HepG2 (cell line): Measurements from ENCODE around the gene ANKS1A. TPM values are rescaled to one million over a fixed set of nuclear protein-coding genes. Genes with fewer than 3 reads are reported as not detected.

ENCODE experiments used
- ATAC-seq: fragments of 200-7000 bp; cut with Tn5 transposase; 3 replicates; pipeline ENCODE4 v1.9.1; 2020; ENCODE audit warnings: mild to moderate bottlenecking, moderate library complexity
- BruUV-seq: library from RNA; stranded (reverse); fragments of 400-500 nt; replicated peaks from 2 replicates; lab custom pipeline; 2021; lab: Mats Ljungman, UMichigan
- CTCF ChIA-PET: fragments of 300-600 bp; formaldehyde crosslinking; extraction: SDS; loops from one replicate; lab custom pipeline; 2021; ENCODE audit warnings: low total read pairs, inconsistent platforms, low intra/inter-chr PET ratio; lab: Yijun Ruan, JAX
- POLR2A ChIA-PET: fragments of 350-600 bp; sonication (Branson Sonifier 250); formaldehyde crosslinking; loops from one replicate; lab custom pipeline; 2020; ENCODE audit warnings: antibody characterized with exemption, inconsistent platforms; lab: Yijun Ruan, JAX
- DNase-seq: peaks from one replicate; pipeline ENCODE4 v3.0.0-alpha.2; 2015; ENCODE audit warnings: low spot score
- FAIRE-seq: peaks from 3 replicates; lab custom pipeline; 2011; peaks lifted over from hg19 to GRCh38; lab: Jason Lieb, UNC
- H2AFZ ChIP-seq: one replicate; pipeline ENCODE4 v1.6.1; 2011; ENCODE audit warnings: low read length, inconsistent platforms
- H3K27ac ChIP-seq: fragments of 300-600 bp; 3 replicates; pipeline ENCODE4 v1.8.0; 2011; ENCODE audit warnings: mixed run types, mild to moderate bottlenecking, mixed read lengths, low read length, inconsistent platforms; ENCODE audit not compliant: insufficient read depth; ENCODE audit errors: extremely low read length
- H3K27me3 ChIP-seq, 2 experiments: fragments of 200-600 bp in 1 of 2; 2 replicates in 1 of 2; 3 replicates in 1 of 2; pipeline versions ENCODE4 v1.6.0 to v1.8.0; 2011; ENCODE audit warnings: low read length in 2 of 2, mild to moderate bottlenecking in 2 of 2, moderate library complexity in 2 of 2, inconsistent platforms in 1 of 2; ENCODE audit not compliant: insufficient read depth in 2 of 2, control insufficient read depth in 1 of 2
- H3K36me3 ChIP-seq, 2 experiments: fragments of 200-600 bp in 1 of 2; replicated peaks in 1 of 2; 2 replicates in 1 of 2; 3 replicates in 1 of 2; pipeline versions ENCODE4 v1.5.1 to v1.8.0; 2011; ENCODE audit warnings: low read length in 2 of 2, inconsistent platforms in 1 of 2; ENCODE audit not compliant: insufficient read depth in 2 of 2, control insufficient read depth in 1 of 2
- H3K4me1 ChIP-seq: 2 replicates; pipeline ENCODE4 v1.5.1; 2012; ENCODE audit warnings: low read length, inconsistent platforms; ENCODE audit not compliant: insufficient read depth
- H3K4me2 ChIP-seq: 2 replicates; pipeline ENCODE4 v1.6.0; 2011; ENCODE audit warnings: low read depth, low read length, inconsistent platforms
- H3K4me3 ChIP-seq, 3 experiments: fragments of 200-600 bp in 1 of 3; sonication (generic), shearing (Covaris generic) in 1 of 3; replicated peaks in 1 of 3; 2 replicates each; pipeline ENCODE4 v1.5.1; 2011 to 2016; ENCODE audit warnings: low read length in 3 of 3, inconsistent platforms in 2 of 3, low read depth in 2 of 3, mild to moderate bottlenecking in 2 of 3, control low read depth in 1 of 3, mixed read lengths in 1 of 3; ENCODE audit not compliant: insufficient read depth in 1 of 3
- H3K79me2 ChIP-seq: one replicate; pipeline ENCODE4 v1.6.1; 2011; ENCODE audit warnings: low read length, inconsistent platforms; ENCODE audit not compliant: insufficient read depth
- H3K9ac ChIP-seq: 2 replicates; pipeline ENCODE4 v1.6.0; 2011; ENCODE audit warnings: mild to moderate bottlenecking, low read depth, low read length, inconsistent platforms; ENCODE audit not compliant: insufficient read depth
- H3K9me3 ChIP-seq: 2 replicates; pipeline ENCODE4 v1.5.1; 2012; ENCODE audit warnings: mild to moderate bottlenecking, low read length
- H4K20me1 ChIP-seq: 2 replicates; pipeline ENCODE4 v1.6.0; 2011; ENCODE audit warnings: inconsistent platforms, mild to moderate bottlenecking, low read length, moderate library complexity; ENCODE audit not compliant: insufficient read depth
- ELF3 ChIP-seq: IDR thresholded peaks from 2 replicates; pipeline ENCODE4 v1.6.1; 2016; ENCODE audit warnings: missing genetic modification reagents, missing compliant biosample characterization
- KDM5A ChIP-seq: fragments of 200-600 bp; sonication (generic); IDR thresholded peaks from 2 replicates; pipeline ENCODE4 v1.7.0; 2018; ENCODE audit warnings: antibody characterized with exemption, mild to moderate bottlenecking, low read length, borderline replicate concordance
- NFKB2 ChIP-seq: sonication (generic); formaldehyde crosslinking; IDR thresholded peaks from 2 replicates; pipeline ENCODE4 v1.4.0; 2020; ENCODE audit warnings: missing genetic modification reagents, borderline replicate concordance
- SRF ChIP-seq: IDR thresholded peaks from 2 replicates; pipeline ENCODE4 v1.6.1; 2011; ENCODE audit warnings: mild to moderate bottlenecking, low read depth, low read length, moderate library complexity
- TBP ChIP-seq: sonication (generic); formaldehyde crosslinking; IDR thresholded peaks from 2 replicates; pipeline ENCODE4 v1.5.0; 2020; ENCODE audit warnings: missing genetic modification reagents
- THYN1 ChIP-seq: sonication (generic); formaldehyde crosslinking; IDR thresholded peaks from 2 replicates; pipeline ENCODE4 v1.8.1; 2023; ENCODE audit warnings: low read depth, mild to moderate bottlenecking, moderate library complexity, missing genetic modification reagents, borderline replicate concordance
- ZNF460 ChIP-seq: sonication (generic); formaldehyde crosslinking; IDR thresholded peaks from 2 replicates; pipeline ENCODE4 v1.5.1; 2020; ENCODE audit warnings: missing genetic modification reagents, mild to moderate bottlenecking, borderline replicate concordance
- WGBS: methylation state at CpG from one replicate; pipeline ENCODE4 v1.1.6; 2017; ENCODE audit warnings: low lambda C conversion rate; 5-methylcytosine and 5-hydroxymethylcytosine counted together
- in situ Hi-C: cut with HindIII; loops from 2 replicates; pipeline ENCODE4 v1.10.0; 2017; ENCODE audit warnings: low pct_unique_long_range_greater_than_20kb; ENCODE audit not compliant: extremely low pct_ligation_motif_present
- intact Hi-C: fragments of 100-400 bp; cut with micrococcal nuclease; formaldehyde crosslinking; loops from one replicate; pipeline ENCODE4 v1.10.0; 2022; ENCODE audit not compliant: unreplicated experiment
- polyA plus RNA-seq, 8 experiments: library from polyadenylated mRNA; depleted of rRNA in 3 of 8; stranded (reverse) in 7 of 8; unstranded in 1 of 8; fragments of >200 nt; fragmentation: Illumina TruSeq in 4 of 8; extraction: Trizol in 4 of 8; gene quantifications; 2 replicates each; pipeline versions ENCODE4 v1.2.1 to v1.2.3, GENCODE V29; 2011 to 2016; ENCODE audit warnings: low read depth in 4 of 8, missing spikeins in 1 of 8, mixed read lengths in 1 of 8; ENCODE audit not compliant: insufficient read depth in 1 of 8
- total RNA-seq, 5 experiments: library from RNA; depleted of rRNA; stranded (reverse); fragments of >200 nt; fragmentation: Illumina TruSeq; extraction: Trizol; gene quantifications; 2 replicates each; pipeline ENCODE4 v1.2.3, GENCODE V29; 2016; ENCODE audit warnings: low read depth in 1 of 5
- TF ChIP-seq, protein P1 (sequence below): sonication (generic); formaldehyde crosslinking; IDR thresholded peaks from 2 replicates; pipeline ENCODE4 v1.4.0; 2020; ENCODE audit warnings: missing genetic modification reagents
- TF ChIP-seq, protein P2 (sequence below): sonication (generic); formaldehyde crosslinking; IDR thresholded peaks from one replicate; pipeline ENCODE4 v1.5.1; 2020; ENCODE audit warnings: mild to moderate bottlenecking, missing genetic modification reagents; ENCODE audit errors: not compliant biosample characterization

The ANKS1A gene
- total and polyA plus RNA-seq, 2 of the 13 experiments (the other 11 are each of a cell fraction or from before 2014, with no cell fraction given) = 7.2 to 15.1 TPM

DNA sequence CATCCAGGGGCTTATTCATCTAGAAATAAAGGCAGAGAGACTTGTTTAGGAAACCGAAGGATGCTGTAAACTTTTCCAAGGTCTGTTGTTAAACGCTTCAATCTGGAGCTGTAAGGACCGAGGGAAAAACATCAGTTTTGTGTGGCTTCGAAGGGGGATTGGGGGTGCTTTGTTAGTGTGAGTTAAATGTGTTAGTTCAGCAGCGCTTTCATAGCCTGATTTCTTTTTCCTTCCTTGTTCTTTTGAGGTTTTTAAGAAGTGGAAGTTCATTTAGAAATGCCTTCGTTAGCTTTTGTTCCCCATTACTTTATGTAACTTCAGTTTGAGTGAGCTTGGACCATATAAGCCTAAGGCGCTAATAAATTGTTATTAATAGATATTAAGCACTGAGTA is 1.5 kb downstream of the ANKS1A start:
- Histone ChIP-seq H2AFZ (no peak overlapping the region), H4K20me1 (no peaks in the 10 kb centered on the region), H3K4me1 (peaks cover 49% of the 10 kb centered on the region), H3K9me3 (no peaks in the 10 kb centered on the region), H3K4me2 (peak overlapping the region; percentile 83), H3K79me2 (peaks cover 69% of the 10 kb centered on the region), H3K9ac (peak overlapping the region; percentile 88), H3K36me3 (no peaks in the 10 kb centered on the region; a peak in 1 of 5 replicates), H3K27ac (no peak overlapping the region), H3K4me3 (peak overlapping the region; percentile 92 to 97 (median 94); a peak in 5 of 6 replicates), H3K27me3 (no peaks in the 10 kb centered on the region; a peak in 1 of 5 replicates)
- 74% methylated on average over 7 of the region's 7 CpGs for WGBS
- ATAC-seq (no peak), FAIRE-seq (no peak), DNase-seq (no peak)
- ChIA-PET CTCF (no interaction called here), POLR2A (no interaction called here)
- BruUV-seq = no TSS peak
- intact Hi-C loops = no loop called here
- in situ Hi-C loops = no loop called here
- TF ChIP-seq NFKB2 (CRISPR knock-in tag) (no peak), THYN1 (CRISPR knock-in tag) (no peak), ZNF460 (CRISPR knock-in tag) (no peak), TBP (CRISPR knock-in tag) (no peak), KDM5A (no peak), SRF (no peak), ELF3 (CRISPR knock-in tag) (no peak)
- TF ChIP-seq, protein P1, sequence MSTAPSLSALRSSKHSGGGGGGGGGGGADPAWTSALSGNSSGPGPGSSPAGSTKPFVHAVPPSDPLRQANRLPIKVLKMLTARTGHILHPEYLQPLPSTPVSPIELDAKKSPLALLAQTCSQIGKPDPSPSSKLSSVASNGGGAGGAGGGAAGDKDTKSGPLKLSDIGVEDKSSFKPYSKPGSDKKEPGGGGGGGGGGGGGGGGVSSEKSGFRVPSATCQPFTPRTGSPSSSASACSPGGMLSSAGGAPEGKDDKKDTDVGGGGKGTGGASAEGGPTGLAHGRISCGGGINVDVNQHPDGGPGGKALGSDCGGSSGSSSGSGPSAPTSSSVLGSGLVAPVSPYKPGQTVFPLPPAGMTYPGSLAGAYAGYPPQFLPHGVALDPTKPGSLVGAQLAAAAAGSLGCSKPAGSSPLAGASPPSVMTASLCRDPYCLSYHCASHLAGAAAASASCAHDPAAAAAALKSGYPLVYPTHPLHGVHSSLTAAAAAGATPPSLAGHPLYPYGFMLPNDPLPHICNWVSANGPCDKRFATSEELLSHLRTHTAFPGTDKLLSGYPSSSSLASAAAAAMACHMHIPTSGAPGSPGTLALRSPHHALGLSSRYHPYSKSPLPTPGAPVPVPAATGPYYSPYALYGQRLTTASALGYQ (CRISPR knock-in tag) = no peak
- TF ChIP-seq, protein P2, sequence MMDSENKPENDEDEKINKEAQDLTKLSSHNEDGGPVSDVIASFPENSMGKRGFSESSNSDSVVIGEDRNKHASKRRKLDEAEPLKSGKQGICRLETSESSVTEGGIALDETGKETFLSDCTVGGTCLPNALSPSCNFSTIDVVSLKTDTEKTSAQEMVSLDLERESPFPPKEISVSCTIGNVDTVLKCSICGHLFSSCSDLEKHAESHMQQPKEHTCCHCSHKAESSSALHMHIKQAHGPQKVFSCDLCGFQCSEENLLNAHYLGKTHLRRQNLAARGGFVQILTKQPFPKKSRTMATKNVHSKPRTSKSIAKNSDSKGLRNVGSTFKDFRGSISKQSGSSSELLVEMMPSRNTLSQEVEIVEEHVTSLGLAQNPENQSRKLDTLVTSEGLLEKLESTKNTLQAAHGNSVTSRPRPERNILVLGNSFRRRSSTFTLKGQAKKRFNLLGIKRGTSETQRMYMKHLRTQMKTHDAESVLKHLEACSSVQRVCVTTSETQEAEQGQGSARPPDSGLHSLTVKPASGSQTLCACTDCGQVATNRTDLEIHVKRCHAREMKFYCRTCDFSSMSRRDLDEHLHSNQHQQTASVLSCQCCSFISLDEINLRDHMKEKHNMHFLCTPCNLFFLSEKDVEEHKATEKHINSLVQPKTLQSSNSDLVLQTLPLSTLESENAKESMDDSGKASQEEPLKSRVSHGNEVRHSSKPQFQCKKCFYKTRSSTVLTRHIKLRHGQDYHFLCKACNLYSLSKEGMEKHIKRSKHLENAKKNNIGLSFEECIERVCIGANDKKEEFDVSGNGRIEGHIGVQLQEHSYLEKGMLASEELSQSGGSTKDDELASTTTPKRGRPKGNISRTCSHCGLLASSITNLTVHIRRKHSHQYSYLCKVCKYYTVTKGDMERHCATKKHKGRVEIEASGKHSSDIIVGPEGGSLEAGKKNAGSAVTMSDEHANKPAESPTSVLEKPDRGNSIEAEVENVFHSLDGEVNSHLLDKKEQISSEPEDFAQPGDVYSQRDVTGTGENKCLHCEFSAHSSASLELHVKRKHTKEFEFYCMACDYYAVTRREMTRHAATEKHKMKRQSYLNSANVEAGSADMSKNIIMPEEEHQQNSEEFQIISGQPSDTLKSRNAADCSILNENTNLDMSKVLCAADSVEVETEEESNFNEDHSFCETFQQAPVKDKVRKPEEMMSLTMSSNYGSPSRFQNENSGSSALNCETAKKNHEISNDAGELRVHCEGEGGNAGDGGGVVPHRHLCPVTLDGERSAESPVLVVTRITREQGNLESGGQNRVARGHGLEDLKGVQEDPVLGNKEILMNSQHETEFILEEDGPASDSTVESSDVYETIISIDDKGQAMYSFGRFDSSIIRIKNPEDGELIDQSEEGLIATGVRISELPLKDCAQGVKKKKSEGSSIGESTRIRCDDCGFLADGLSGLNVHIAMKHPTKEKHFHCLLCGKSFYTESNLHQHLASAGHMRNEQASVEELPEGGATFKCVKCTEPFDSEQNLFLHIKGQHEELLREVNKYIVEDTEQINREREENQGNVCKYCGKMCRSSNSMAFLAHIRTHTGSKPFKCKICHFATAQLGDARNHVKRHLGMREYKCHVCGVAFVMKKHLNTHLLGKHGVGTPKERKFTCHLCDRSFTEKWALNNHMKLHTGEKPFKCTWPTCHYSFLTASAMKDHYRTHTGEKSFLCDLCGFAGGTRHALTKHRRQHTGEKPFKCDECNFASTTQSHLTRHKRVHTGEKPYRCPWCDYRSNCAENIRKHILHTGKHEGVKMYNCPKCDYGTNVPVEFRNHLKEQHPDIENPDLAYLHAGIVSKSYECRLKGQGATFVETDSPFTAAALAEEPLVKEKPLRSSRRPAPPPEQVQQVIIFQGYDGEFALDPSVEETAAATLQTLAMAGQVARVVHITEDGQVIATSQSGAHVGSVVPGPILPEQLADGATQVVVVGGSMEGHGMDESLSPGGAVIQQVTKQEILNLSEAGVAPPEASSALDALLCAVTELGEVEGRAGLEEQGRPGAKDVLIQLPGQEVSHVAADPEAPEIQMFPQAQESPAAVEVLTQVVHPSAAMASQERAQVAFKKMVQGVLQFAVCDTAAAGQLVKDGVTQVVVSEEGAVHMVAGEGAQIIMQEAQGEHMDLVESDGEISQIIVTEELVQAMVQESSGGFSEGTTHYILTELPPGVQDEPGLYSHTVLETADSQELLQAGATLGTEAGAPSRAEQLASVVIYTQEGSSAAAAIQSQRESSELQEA (CRISPR knock-in tag) = no peak
